K562 (cell line): ENCODE measurements around the gene BRD7. TPM values are rescaled to one million over a fixed set of nuclear protein-coding genes. Genes with fewer than 3 reads are reported as not detected.

Experiments used
- BACH1 ChIP-seq: fragments of 200-800 bp; sonication (Bioruptor generic); IDR thresholded peaks from 2 replicates; pipeline ENCODE4 v1.6.1; 2016; ENCODE audit warnings: missing genetic modification characterization, missing compliant biosample characterization
- CCNT2 ChIP-seq: IDR thresholded peaks from 2 replicates; pipeline ENCODE4 v1.6.1; 2011; ENCODE audit warnings: borderline replicate concordance, low read depth, mild to moderate bottlenecking, moderate library complexity, mixed read lengths, low read length; ENCODE audit not compliant: insufficient read length; ENCODE audit errors: extremely low read depth
- CHD2 ChIP-seq: IDR thresholded peaks from 2 replicates; pipeline ENCODE4 v1.6.1; 2011; ENCODE audit warnings: low read depth, low read length
- DLX4 ChIP-seq: fragments of 250-450 bp; sonication (Bioruptor Pico); IDR thresholded peaks from 2 replicates; pipeline ENCODE4 v1.6.1; 2021; ENCODE audit warnings: mild to moderate bottlenecking
- ESRRB ChIP-seq: fragments of 250-450 bp; sonication (Bioruptor Pico); IDR thresholded peaks from 2 replicates; pipeline ENCODE4 v1.5.0; 2020; ENCODE audit warnings: mild to moderate bottlenecking, moderate library complexity, borderline replicate concordance
- HNRNPLL ChIP-seq: fragments of 200-400 bp; formaldehyde crosslinking; IDR thresholded peaks from 2 replicates; pipeline ENCODE4 v1.6.1; 2017; ENCODE audit warnings: low read length, low read depth, mild to moderate bottlenecking; ENCODE audit not compliant: poor library complexity, severe bottlenecking
- JUN ChIP-seq, 2 experiments: sonication (generic) in 1 of 2; formaldehyde crosslinking in 1 of 2; IDR thresholded peaks; 2 replicates each; pipeline versions ENCODE4 v1.6.1 to v1.8.0; 2012 to 2022; ENCODE audit warnings: borderline replicate concordance in 2 of 2, mild to moderate bottlenecking in 2 of 2, improper control_type of control experiment in 1 of 2, low read depth in 1 of 2, low read length in 1 of 2, missing genetic modification reagents in 1 of 2
- MCM3 ChIP-seq: fragments of 450-650 bp; IDR thresholded peaks from 2 replicates; pipeline ENCODE4 v1.6.1; 2016
- MITF ChIP-seq: IDR thresholded peaks from 2 replicates; pipeline ENCODE4 v1.6.1; 2014; ENCODE audit warnings: antibody characterized with exemption
- OTX1 ChIP-seq: fragments of 450-650 bp; formaldehyde crosslinking; IDR thresholded peaks from 2 replicates; pipeline ENCODE4 v1.4.0; 2022; ENCODE audit warnings: mild to moderate bottlenecking
- PHF21A ChIP-seq: fragments of 450-650 bp; IDR thresholded peaks from 2 replicates; pipeline ENCODE4 v1.6.1; 2017; ENCODE audit warnings: low read depth, borderline replicate concordance
- SMARCA5 ChIP-seq: fragments of 450-650 bp; IDR thresholded peaks from 2 replicates; pipeline ENCODE4 v1.6.1; 2016
- TRIM25 ChIP-seq: fragments of 450-650 bp; IDR thresholded peaks from 2 replicates; pipeline ENCODE4 v1.7.0; 2016; ENCODE audit warnings: borderline replicate concordance
- TRIM28 ChIP-seq: fragments of 450-650 bp; IDR thresholded peaks from 2 replicates; pipeline ENCODE4 v1.6.1; 2017
- ZBED1 ChIP-seq: IDR thresholded peaks from 2 replicates; pipeline ENCODE4 v1.6.1; 2014
- ZBTB12 ChIP-seq: fragments of 250-450 bp; sonication (Bioruptor Pico); IDR thresholded peaks from 2 replicates; pipeline ENCODE4 v1.4.0; 2020
- ZBTB17 ChIP-seq: fragments of 450-650 bp; formaldehyde crosslinking; IDR thresholded peaks from 2 replicates; pipeline ENCODE4 v1.4.0; 2020; ENCODE audit warnings: mild to moderate bottlenecking
- ZBTB8A ChIP-seq: fragments of 450-650 bp; IDR thresholded peaks from 2 replicates; pipeline ENCODE4 v1.6.1; 2018; ENCODE audit warnings: mild to moderate bottlenecking, moderate library complexity; ENCODE audit not compliant: partially characterized antibody
- ZNF146 ChIP-seq: IDR thresholded peaks from one replicate; pipeline ENCODE4 v1.6.1; 2018; ENCODE audit warnings: missing compliant biosample characterization; ENCODE audit not compliant: unreplicated experiment
- ZNF347 ChIP-seq: fragments of 450-650 bp; formaldehyde crosslinking; IDR thresholded peaks from 2 replicates; pipeline ENCODE4 v1.4.0; 2020; ENCODE audit warnings: low read depth, mild to moderate bottlenecking, moderate library complexity
- ZNF512 ChIP-seq: IDR thresholded peaks from 2 replicates; pipeline ENCODE4 v1.6.1; 2016; ENCODE audit warnings: missing genetic modification characterization, missing compliant biosample characterization
- ZNF57 ChIP-seq: fragments of 450-650 bp; formaldehyde crosslinking; IDR thresholded peaks from 2 replicates; pipeline ENCODE4 v1.4.0; 2020; ENCODE audit warnings: mild to moderate bottlenecking, moderate library complexity
- ZSCAN32 ChIP-seq: fragments of 450-650 bp; formaldehyde crosslinking; IDR thresholded peaks from 2 replicates; pipeline ENCODE4 v1.4.0; 2020; ENCODE audit warnings: mild to moderate bottlenecking, moderate library complexity
- polyA plus RNA-seq, 8 experiments: library from polyadenylated mRNA; depleted of rRNA in 4 of 8; stranded (reverse) in 5 of 8; unstranded in 3 of 8; fragments of >200 nt; fragmentation: Nextera tagmentation in 2 of 8; fragmentation: Illumina TruSeq in 1 of 8; extraction: Ambion mirVana in 2 of 8; extraction: Trizol in 1 of 8; gene quantifications; 2 replicates each; pipeline versions ENCODE4 v1.2.1 to v1.2.3, GENCODE V29; 2011 to 2014; ENCODE audit warnings: inconsistent platforms in 1 of 8, missing spikeins in 1 of 8
- total RNA-seq, 7 experiments: library from RNA; depleted of rRNA in 6 of 7; stranded (reverse); fragments of >200 nt in 6 of 7; fragmentation: Illumina TruSeq in 2 of 7; extraction: Trizol in 2 of 7; gene quantifications; 2 replicates each; pipeline versions ENCODE4 v1.2.1 to v1.2.3, GENCODE V29; 2011 to 2021; ENCODE audit warnings: low replicate concordance in 1 of 7

BRD7 gene
- total and polyA plus RNA-seq, 9 of the 15 experiments (the other 6 are each of a cell fraction or from before 2014, with no cell fraction given), result 20.6 to 101 (median 68.7) TPM

GRCh38 chr16:50369133-50369804 is 481 bp upstream of the BRD7 start (continued):
- TF ChIP-seq MCM3 (no peak), HNRNPLL (no peak), ZNF146 (CRISPR knock-in tag) (no peak), CCNT2 (no peak), ZBTB8A (no peak), CHD2 (no peak), PHF21A (no peak), ZBTB12 (CRISPR knock-in tag) (no peak), TRIM28 (peak; percentile 69; the same call in 1 of the 2 replicates), ZNF57 (CRISPR knock-in tag) (no peak), ZNF347 (no peak), JUN (IDR thresholded peaks at IDR 0.05; ENCODE audit: borderline replicate concordance, low read depth, low read length) (0 out of 2 replicates have a peak, but pooled peaks have one; percentile 15), JUN (CRISPR knock-in tag; IDR thresholded peaks at IDR 0.05; ENCODE audit: borderline replicate concordance) (no peak), ZSCAN32 (no peak), MITF (no peak), ZBTB17 (peak; percentile 77), ZBED1 (no peak), ESRRB (no peak), ZNF512 (tag) (peak; percentile 99), SMARCA5 (peak; percentile 97), BACH1 (tag) (no peak), TRIM25 (peak; percentile 98), OTX1 (peak; percentile 98), DLX4 (CRISPR knock-in tag) (no peak)
